ENCODE measurements around the gene SLC6A12.
"Not testable (repeated sequence)": the region's sequence is repeated elsewhere in the genome, so short reads cannot be mapped to it uniquely, and the experiment has no call there.

The SLC6A12 gene

DNA sequence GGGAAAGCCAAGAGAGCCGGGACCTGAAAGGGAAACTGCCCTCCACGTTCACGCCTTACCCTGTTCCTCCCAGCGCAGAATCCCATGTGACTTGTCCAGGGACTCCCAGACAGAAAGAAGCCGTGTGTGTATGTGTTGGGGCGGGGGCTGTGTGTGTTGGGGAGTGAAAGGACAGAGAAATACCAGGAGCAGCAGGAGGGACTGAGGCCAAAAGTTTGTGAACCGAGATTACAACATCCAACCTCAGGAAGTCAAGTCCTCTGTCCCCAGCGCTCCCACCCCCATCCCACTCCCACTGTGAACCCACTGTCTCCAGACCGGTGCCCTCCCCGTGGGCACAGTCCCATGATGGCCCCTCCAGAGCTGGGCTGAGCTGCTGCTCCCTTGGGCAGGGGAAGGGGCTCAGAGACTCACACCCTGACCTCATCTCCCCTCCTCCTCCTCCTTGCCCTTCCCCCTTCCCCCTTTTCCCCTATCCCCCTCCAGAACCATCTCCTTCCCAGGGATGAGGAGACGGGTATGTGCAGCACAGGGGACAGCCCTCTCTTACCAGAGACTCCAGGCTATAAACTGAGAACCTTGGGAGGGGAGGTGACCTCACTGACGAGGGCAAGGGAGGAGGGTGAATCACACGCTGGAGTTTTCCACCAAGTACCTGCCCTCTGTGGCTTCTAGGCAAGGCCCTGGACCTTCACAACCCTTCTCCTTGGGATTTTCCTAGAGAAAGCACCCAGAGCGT is at the start of gene SLC6A12:
TSS of gene SLC6A12 (minus strand) at position 155 of the 739 bp plus-strand sequence. CDS start 4,171 bp downstream, outside the sequence.
- DNase-seq (ENCODE audit: low spot score), result no peak

DNA sequence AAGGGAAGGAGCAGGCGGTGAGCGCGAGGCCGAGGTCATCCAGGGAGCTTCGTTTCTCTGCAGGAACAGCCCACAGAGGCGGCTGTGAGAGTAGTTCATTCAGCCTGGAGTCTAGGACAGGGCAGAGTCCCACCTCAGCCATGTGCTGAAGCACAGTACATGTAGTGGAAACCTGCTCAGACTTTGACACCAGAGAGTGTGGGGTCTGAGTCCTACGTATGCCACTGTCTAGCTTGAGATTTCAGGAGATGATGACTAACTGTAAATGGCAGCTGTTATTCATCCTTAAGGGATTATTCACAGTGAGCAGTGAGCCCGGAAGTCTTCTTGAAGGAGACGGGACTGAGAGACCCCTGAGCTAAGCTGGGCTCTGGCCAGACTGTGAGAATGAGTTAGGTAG is 49.6 kb upstream of the SLC6A12 start:
- no peak for DNase-seq (ENCODE audit: low spot score)

- DNase-seq (ENCODE audit: low spot score), result no peak
Observed at GRCh38 chr12:262817-263216, 48.9 kb upstream of the SLC6A12 start, which contains the start of gene SLC6A13. Gene SLC6A13 (minus strand): TSS chr12:262836. CDS start chr12:260052, 2,784 bp downstream.

GRCh38 chr12:262113-262512 is 48.2 kb upstream of the SLC6A12 start:
- no peak for DNase-seq (ENCODE audit: low spot score)

DNA sequence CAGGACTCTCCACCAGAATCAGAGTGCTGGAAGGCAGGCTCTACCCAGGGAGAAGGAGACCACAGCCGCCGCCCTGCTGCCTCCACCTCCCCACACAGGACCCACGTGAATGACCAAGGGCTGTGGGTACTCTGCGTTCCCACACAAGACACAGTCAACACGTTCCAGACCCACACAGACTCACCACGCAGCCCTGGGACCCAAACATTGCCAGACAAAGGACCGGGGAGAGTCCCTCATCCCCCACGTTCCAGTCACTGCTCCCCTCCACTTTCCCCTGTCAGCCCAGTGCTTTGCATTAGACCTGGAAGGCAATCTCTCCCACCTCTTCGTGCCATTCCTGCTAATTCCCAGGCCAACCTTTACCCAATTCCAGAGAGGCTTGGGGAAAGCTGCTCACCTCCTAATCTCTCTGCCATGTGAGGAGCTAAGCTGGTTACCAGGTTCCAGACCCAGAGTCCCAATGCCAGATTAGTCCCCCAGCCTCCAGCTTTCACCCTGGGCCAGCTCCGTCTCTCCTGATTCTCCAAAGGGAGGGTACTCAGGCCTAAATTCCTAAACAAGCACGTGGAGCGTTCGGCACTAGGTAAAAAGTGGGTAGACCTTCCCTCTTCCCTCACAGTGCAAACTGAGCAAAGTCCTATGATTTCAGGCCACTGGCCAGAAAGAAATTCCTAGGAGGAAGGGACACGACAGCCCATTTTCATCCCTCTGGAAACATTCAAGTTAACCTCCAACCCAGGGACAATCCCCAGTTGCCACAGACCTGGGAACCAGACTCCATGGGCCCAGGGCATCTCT is 43.8 kb upstream of the SLC6A12 start:
- no peak for DNase-seq (ENCODE audit: low spot score)

- DNase-seq (ENCODE audit: low spot score), result no peak
Observed at GRCh38 chr12:256958-257357, 43.0 kb upstream of the SLC6A12 start.

DNA sequence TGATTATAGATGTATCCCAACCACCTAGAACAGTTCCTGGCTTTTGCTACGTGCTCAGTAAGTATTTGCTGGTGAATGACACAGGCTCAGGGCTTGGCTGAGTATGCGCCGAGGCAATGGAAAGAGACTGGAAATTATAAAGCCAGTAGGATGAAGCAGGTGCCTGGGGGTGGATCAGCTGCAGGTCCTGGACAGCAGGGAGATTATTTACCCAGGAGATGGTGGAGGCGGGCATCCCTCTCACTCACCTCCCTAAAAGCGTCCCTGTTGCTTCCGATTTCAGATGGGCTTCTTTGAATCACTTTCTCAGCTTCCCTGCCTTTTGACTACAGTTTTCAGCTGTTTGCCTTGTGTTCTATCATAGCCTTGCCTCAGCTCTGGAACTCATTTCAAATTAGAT is 42.3 kb upstream of the SLC6A12 start:
- no peak for DNase-seq (ENCODE audit: low spot score)

DNA sequence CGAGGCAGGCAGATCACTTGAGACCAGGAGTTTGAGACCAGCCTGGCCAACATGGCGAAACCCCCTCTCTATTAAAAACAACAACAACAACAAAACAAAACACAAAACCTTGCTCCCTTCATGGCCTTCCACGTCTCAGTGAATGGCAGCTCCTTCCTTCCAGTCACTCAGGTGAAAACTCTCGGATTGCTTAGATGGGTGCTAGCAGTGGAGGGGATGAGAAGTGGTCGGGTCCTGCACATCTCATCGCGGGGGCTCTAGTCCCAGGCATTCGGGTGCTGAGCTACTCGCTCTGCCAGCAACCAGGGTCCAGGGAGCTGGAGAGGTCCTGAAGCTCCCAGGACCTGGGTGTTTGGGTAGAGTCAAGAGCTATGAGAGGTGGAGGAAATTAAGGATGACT is 41.0 kb upstream of the SLC6A12 start:
- no peak for DNase-seq (ENCODE audit: low spot score)

DNA sequence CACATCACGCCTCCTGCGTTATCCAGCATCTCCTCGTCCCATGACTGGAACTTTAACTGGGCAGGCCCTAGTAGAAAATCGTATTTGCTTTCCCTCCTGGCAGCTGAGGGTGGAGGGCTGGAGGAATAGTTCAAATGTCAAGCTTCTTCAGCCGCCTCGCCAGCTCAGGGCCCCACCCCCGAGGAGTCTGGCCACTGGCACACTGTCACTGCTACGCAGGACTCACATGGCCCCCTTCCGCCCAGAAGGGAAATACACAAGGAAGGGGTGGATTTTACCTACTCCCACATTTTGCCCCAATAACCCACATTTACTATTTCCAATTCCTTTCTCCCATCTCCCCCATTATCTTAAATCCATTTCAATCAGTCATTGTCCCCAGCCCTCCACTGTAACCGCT is 40.1 kb upstream of the SLC6A12 start:
- no peak for DNase-seq (ENCODE audit: low spot score)

DNA sequence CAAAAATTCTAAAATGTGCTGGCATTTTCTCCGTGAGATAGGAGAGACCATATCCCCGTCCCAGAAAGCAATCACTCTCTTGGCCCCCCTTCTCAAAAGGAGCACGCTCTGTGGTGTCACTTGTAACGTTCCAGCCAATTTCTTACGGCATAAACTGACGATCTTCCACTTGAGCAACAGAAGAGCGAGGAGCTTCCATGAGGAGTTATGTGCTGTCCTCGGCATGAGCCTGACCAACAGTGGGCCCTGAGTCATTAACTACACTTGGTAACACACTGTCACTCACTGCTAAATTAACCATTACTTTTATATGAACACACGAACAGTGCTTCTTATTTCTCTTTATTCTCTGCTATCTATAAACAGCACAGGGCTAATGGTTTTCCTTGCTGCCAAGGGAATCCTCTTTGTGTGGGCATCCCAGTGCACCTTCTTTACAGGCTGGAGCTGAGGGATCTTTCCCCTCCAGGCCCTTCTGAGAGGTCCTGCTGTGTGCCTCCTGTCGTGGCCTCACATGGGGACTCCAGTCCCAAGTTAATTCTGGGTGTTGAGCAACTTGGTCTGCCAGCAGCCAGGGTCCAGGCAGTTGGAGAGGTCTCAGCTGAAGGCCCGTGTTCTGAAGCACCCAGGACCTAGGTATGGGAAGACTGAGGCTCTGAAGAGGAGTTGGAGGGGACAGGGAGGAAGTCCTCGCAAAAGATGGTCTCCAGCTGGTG is 39.3 kb upstream of the SLC6A12 start:
- no peak for DNase-seq (ENCODE audit: low spot score)

- no peak for DNase-seq (ENCODE audit: low spot score)
Observed at GRCh38 chr12:252636-253035, 38.7 kb upstream of the SLC6A12 start.

DNA sequence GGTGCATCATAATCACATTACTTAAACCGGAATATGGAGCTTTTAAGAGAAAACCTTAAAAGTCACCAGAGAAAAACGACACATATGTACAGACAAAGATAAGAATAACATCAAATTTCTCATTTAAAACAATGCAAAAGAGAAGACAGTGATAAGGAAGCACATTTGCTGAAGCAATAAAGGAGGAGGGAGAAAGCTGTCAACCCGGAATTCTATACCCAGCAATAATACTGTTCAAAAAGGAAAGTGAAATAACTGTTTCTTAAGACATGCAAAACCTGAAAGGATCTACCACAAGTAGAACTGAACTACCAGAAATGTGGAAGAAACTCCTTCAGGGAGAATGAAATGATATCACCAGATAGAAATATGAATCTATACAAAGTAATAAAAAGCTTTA is 33.3 kb upstream of the SLC6A12 start:
- no peak for DNase-seq (ENCODE audit: low spot score)

DNA sequence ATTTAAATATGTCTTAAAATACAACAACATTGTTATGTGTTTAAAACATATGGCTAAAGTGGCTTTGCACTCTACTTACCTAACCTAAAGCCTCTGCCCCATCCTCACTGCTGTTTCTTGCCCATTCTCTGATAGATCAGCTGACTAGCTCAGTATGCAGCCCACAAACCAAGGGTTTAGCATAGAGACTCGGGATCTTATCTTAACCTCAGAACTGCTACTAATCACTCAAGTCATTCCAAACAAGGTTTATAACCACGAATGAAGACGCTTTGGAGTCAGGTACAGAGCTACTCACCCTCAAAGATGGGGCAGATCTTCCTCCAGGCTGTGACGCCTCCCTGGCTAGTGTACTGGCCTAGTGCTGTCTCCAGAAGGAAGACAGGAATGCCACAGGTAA is 29.4 kb upstream of the SLC6A12 start:
- DNase-seq (ENCODE audit: low spot score), result no peak

DNA sequence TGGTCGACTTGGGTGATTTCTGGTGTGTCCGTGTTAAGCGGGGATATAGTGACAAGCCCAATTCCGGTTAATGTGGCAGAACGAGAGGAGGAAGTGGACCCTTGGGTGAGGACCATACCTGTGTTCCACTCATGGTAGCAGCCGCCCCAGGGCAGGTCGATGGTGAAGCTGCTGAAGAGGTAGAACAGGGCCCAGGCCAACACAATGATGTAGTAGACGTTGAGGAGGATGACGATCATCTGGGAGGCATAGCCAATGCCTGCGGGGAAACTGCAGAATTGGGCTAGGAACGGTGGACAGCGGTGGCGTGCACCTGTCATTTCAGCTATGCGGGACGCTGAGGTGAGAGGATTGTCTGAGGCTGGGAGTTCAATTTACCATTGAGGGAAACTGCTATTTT is 28.5 kb upstream of the SLC6A12 start:
- DNase-seq (ENCODE audit: low spot score), result no peak

DNA sequence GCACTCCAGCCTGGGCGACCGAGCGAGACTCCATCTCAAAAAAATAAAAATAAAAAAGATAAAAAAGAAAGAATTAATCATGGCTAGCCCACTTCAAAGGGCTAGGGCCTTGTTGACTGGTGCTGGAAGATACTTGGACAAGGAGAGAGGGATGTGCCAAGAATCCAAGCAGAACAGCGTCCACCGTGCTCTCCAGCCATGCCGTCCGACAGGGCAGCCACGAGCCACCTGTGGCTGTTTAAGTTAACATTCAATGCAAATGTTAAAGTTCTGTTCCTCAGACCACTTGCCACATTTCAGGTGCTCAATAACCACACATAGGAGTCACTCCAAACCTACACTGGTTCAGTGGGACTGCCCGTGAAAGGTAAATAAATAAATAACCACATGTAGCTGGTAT is 27.3 kb upstream of the SLC6A12 start:
- DNase-seq (ENCODE audit: low spot score), result no peak

DNA sequence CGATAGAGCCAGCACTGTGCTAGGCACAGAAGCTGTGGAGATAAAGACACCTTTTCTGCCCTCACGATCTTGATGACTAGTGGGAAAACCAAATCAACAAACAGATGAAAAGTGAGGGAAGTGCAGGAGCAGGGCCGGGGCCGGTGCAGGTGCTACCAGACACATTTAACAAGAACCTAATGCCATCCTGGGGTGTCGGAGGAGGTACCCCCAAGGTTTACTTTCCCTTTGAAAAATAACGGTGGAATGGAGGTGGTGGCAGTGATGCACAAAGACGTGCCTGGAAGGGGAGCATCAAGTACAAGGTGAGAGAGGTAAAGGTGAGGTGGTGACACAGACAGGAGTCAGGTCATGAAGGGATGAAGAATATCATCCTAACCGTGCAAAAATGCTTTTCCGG is 26.6 kb upstream of the SLC6A12 start:
- DNase-seq (ENCODE audit: low spot score), result no peak

DNA sequence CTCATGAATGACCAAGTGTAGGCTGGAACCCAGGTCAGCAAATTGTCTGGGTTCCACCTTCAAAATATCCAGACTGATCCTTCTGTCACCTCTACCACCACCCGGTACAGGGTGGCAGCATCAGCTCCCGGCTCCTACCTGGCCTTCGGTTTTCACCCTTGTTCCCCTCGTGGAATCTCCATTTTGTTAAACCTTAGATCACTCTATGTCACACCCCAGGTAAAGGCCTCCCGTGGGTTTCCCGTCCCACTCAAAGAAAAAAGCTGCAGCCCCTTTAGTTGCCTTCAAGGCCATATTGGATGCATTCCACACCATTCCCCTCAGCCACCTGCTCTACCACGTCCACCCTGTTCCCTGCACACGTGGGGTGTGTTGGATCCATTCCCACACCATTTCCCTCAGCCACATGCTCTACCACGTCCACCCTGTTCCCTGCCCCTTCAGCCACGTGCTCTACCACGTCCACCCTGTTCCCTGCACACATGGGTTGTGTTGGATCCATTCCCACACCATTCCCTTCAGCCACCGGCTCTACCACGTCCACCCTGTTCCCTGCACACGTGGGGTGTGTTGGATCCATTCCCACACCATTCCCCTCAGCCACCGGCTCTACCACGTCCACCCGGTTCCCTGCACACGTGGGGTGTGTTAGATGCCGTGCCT is 24.9 kb upstream of the SLC6A12 start:
- DNase-seq (ENCODE audit: low spot score), result no peak

DNA sequence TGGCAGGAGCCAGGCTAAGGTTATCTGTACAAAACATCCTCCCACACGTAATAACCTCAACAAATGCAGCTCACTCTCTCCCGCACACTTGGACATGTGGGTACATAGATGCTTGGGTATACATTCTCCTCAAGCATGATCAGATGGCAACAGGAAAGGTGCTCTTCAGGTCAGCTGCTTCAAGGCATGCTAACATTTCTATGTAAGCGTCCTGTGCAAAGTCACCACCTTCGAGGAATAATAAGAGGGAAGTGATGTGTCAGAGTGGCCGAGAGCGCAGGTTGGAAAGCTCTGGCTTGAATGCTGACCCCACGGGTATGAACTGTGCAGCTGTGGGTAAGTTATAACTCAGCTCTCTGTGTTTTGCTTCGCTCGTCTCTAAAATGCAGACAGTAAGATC is 24.2 kb upstream of the SLC6A12 start:
- DNase-seq (ENCODE audit: low spot score), result no peak

DNA sequence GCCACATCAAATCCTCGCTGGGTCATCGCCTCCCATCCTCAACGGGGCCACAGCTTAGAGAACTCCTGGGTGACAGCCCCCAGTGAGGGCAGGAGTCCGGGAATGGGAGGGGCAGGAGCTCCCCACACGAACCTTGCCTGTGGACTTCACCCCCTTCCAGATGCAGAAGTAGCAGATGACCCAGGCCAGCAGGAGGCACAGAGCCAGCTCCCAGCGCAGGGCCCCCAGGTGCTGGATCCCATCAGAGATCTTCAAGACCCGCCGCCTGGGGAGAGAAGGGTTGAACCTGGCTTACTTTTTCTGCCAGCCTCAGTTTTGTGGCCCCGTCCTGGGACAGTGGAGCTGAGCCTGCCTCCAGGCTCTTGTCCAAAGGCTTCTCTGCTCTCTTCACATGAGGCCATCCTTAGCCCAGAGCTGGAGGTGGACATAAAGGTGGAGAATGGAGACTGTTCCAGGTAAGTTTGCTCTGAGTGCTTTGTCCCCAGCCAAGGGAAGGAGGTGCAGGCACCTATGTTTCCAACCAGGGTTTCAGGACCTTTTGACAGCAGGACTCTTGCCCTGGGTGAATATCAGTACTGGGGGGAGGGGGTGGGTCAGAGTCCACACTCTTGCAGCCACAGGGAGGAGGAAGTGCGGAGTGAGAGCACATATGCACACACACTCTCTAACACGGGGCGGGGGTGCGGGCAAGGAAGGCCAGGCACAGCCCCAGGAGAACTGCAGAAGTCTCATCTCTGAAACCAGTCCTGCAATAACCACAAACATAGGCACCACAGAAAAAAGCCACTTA is 23.3 kb upstream of the SLC6A12 start:
- DNase-seq (ENCODE audit: low spot score), result no peak

GRCh38 chr12:236445-236844 is 22.5 kb upstream of the SLC6A12 start:
- DNase-seq (ENCODE audit: low spot score), result no peak

DNA sequence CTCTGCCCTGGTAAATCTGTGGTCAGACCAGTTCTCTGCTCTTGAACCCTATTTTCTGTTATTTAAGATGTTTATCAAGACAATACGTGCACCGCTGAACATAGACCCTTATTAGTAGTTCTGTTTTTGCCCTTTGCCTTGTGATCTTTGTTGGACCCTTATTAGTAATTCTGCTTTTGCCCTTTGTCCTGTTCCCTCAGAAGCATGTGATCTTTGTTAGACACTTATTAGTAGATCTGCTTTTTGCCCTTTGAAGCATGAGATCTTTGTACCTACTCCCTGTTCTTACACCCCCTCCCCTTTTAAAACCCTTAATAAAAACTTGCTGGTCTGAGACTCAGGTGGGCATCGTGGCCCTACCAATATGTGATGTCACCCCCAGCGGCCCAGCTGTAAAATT is 22.0 kb upstream of the SLC6A12 start:
- DNase-seq (ENCODE audit: low spot score), result not testable (repeated sequence)

Data from Ammon's horn (tissue), 1 donor.